ENCODE data around the gene DUS3L. TPM values are rescaled to one million over a fixed set of nuclear protein-coding genes. Genes with fewer than 3 reads are reported as not detected.

DUS3L gene
- total RNA-seq, 1 donor from 2014 or later, result 26.8 TPM

DNA sequence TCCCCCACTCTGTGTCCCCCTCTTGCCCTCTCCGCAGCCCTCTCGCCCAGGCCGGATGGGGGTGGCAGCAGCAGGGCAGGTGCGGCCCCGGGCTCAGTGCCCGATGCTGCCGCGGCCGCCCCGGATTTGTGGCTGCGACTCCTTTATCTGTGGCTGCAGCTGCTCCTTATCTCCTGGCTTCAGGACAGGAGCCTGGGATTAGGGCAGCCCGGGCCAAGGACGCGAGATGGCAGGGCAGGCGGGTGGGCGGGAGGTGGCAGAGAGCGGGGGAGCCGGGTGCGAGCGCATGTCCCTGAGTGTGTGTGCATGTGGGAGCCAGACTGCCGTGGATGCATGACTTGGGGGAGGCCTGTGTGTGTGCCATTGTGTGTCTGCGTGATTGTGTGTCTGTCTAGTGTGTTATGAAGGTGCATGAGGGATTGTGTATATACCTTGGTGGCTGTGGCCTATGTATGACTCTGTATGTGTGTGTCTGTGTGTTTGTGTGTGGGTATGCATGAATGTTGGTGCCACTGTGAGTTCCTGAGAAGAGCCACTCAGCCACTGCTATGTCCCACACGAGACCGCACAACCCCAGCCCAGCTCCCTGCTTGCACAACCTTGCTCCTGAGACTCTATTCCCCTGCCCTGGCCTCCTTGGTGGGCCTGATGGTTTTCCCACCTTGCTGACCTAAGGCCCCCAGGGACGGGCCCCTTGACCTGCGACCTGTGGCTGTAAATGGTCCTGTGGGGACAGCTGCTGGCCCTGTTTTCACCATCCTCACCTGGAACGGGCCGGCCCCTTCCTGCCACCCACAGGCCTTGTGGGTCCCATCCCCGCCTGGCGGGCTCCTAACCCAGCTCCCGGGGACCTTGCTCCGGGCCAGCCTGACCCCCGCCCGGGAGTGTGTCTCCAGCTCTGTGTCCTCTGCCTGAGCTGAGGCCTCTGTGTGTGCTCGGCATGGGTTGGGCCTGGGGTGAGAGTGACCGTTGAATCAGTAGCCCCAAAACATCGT lies 8.6 kb upstream of the DUS3L start:
- no peak for ATAC-seq
- no peak overlapping the region for H3K27ac ChIP-seq
- H3K9me3 ChIP-seq, result no peaks in the 10 kb centered on the region
- DNase-seq, result no peak
- TF ChIP-seq, protein P1, sequence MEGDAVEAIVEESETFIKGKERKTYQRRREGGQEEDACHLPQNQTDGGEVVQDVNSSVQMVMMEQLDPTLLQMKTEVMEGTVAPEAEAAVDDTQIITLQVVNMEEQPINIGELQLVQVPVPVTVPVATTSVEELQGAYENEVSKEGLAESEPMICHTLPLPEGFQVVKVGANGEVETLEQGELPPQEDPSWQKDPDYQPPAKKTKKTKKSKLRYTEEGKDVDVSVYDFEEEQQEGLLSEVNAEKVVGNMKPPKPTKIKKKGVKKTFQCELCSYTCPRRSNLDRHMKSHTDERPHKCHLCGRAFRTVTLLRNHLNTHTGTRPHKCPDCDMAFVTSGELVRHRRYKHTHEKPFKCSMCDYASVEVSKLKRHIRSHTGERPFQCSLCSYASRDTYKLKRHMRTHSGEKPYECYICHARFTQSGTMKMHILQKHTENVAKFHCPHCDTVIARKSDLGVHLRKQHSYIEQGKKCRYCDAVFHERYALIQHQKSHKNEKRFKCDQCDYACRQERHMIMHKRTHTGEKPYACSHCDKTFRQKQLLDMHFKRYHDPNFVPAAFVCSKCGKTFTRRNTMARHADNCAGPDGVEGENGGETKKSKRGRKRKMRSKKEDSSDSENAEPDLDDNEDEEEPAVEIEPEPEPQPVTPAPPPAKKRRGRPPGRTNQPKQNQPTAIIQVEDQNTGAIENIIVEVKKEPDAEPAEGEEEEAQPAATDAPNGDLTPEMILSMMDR (IDR thresholded peaks at IDR 0.05), result no peak
- H3K4me3 ChIP-seq, result no peak overlapping the region
- peaks cover 10% of the 10 kb centered on the region for H3K4me1 ChIP-seq
- H3K27me3 ChIP-seq, result peaks cover 35% of the 10 kb centered on the region
- H3K36me3 ChIP-seq, result no peaks in the 10 kb centered on the region
- intact Hi-C loops (cut with DNase I), result no loop called here

DNA sequence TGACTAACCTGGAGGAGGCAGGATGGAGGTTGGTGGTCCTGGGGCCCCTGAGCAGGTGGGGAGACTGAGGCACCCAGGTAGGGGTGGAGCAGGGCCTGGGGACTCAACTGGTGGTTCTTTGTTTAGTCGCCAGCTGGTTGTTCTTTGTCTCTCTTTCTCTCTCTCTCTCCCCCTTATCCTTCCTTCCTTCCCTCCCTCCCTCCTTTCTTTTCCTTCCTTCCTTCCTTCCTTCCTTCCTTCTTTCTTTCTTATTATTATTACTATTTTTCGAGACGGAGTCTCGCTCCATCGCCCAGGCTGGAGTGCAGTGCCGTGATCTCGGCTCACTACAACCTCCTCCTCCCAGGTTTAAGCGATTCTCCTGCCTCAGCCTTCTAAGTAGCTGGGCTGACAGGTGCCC lies 7.3 kb upstream of the DUS3L start:
- DNase-seq (no peak), ATAC-seq (no peak)
- H3K27me3 ChIP-seq, result peaks cover 26% of the 10 kb centered on the region
- no peaks in the 10 kb centered on the region for H3K9me3 ChIP-seq
- intact Hi-C loops (cut with DNase I), result no loop called here
- H3K36me3 ChIP-seq, result no peaks in the 10 kb centered on the region
- H3K27ac ChIP-seq, result no peak overlapping the region
- no peaks in the 10 kb centered on the region for H3K4me1 ChIP-seq
- H3K4me3 ChIP-seq, result no peak overlapping the region
- TF ChIP-seq, protein P1 (IDR thresholded peaks at IDR 0.05), result no peak

DNA sequence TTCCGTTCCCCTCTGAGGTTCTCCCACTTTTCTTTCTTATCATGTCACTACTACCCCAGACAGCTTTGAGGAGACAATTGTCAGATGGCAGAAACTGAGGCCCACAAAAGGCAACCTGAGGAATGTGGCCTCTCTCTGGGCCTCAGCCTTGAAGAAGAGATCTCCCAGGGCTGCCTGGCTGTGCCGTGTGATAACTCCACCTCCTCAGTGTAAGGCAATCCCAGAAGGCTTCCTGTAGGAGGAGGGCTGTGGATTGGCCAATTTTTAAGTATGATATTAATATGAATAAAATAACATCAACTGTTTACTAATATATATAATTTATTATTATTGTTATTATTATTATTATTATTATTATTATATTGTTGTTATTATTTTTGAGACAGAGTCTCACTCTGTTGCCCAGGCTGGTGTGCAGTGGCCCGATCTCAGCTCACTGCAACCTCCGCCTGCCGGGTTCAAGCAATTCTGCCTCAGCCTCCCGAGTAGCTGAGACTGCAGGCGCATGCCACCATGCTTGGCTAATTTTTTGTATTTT lies 4.5 kb upstream of the DUS3L start:
- H3K4me3 ChIP-seq, result no peak overlapping the region

DNA sequence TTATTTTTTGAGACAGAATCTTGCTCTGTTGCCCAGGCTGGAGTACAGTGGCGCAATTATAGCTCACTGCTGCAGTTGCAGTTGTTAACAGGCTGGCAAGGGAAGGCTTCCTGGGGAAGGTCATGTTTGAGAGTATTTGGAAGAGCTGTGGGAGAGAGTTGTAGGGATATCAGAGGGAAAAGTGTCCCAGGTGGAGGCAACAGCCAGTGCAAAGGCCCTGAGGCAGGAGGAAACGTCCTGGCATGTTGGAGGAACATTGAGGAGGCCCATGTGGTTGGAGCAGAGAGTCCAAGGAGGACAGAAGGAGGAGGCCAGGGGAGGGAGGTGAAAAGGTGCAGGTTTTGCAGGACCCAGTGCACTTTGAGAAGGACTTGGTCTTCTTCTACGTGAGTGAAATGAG lies 2.2 kb upstream of the DUS3L start:
- Histone ChIP-seq H3K27me3 (no peaks in the 10 kb centered on the region), H3K36me3 (peaks cover 19% of the 10 kb centered on the region), H3K4me3 (no peak overlapping the region), H3K4me1 (peaks cover 6% of the 10 kb centered on the region), H3K9me3 (no peaks in the 10 kb centered on the region), H3K27ac (no peak overlapping the region)
- TF ChIP-seq, protein P1 (IDR thresholded peaks at IDR 0.05), result no peak
- DNase-seq (no peak), ATAC-seq (no peak)
- intact Hi-C loops (cut with DNase I), result no loop called here

More for the DNA sequence above, 4.5 kb upstream of the DUS3L start:
- TF ChIP-seq, protein P1 (IDR thresholded peaks at IDR 0.05), result no peak
- Histone ChIP-seq H3K4me1 (no peaks in the 10 kb centered on the region), H3K27ac (no peak overlapping the region), H3K36me3 (no peaks in the 10 kb centered on the region), H3K9me3 (no peaks in the 10 kb centered on the region), H3K27me3 (peaks cover 10% of the 10 kb centered on the region)
- intact Hi-C loops (cut with DNase I), result no loop called here
- ATAC-seq (no peak), DNase-seq (no peak)

DNA sequence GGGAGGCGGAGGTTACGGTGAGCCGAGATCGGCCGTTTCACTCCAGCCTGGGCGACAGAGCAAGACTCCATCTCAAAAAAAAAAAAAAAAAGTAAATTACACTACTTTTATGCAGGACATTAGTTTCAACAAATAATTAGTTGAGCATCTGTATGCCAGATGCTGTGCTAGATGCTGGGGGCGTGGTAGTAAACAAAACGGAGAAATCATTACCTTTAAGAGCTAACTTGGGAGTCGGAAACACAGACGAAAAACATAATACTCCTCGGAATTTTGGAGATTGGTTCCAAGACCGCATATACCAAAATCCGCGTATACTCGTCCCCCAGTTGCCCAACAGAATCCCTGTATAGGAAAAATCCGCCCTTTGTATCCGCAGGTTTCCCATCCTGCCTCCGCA lies 1.3 kb upstream of the DUS3L start:
- Histone ChIP-seq H3K36me3 (peaks cover 28% of the 10 kb centered on the region), H3K27me3 (no peaks in the 10 kb centered on the region), H3K27ac (no peak overlapping the region), H3K4me1 (peaks cover 6% of the 10 kb centered on the region), H3K9me3 (no peaks in the 10 kb centered on the region), H3K4me3 (no peak overlapping the region)
- ATAC-seq (no peak), DNase-seq (no peak)
- TF ChIP-seq, protein P1 (IDR thresholded peaks at IDR 0.05), result no peak
- intact Hi-C loops (cut with DNase I), result no loop called here

Measured in upper lobe of right lung (tissue), 1 donor.